Activated CD8-positive, alpha-beta memory T cell treated with anti-CD3 and anti-CD28 coated beads for 4 hours (primary cell): ENCODE measurements around the gene CLDN9.
"Not testable (repeated sequence)": the region's sequence is repeated elsewhere in the genome, so short reads cannot be mapped to it uniquely, and the experiment has no call there.

Source experiments
- DNase-seq, 2 donors: peaks; one replicate each; pipeline ENCODE4 v3.0.0-alpha.2; 2020; ENCODE audit warnings: low read depth in 2 of 2

The CLDN9 gene

GRCh38 chr16:3054965-3055733 is 42.4 kb downstream of the CLDN9 start:
- DNase-seq = no peak

- not testable (repeated sequence) for DNase-seq
Measured at GRCh38 chr16:3055734-3056115, 43.0 kb downstream of the CLDN9 start.

DNA sequence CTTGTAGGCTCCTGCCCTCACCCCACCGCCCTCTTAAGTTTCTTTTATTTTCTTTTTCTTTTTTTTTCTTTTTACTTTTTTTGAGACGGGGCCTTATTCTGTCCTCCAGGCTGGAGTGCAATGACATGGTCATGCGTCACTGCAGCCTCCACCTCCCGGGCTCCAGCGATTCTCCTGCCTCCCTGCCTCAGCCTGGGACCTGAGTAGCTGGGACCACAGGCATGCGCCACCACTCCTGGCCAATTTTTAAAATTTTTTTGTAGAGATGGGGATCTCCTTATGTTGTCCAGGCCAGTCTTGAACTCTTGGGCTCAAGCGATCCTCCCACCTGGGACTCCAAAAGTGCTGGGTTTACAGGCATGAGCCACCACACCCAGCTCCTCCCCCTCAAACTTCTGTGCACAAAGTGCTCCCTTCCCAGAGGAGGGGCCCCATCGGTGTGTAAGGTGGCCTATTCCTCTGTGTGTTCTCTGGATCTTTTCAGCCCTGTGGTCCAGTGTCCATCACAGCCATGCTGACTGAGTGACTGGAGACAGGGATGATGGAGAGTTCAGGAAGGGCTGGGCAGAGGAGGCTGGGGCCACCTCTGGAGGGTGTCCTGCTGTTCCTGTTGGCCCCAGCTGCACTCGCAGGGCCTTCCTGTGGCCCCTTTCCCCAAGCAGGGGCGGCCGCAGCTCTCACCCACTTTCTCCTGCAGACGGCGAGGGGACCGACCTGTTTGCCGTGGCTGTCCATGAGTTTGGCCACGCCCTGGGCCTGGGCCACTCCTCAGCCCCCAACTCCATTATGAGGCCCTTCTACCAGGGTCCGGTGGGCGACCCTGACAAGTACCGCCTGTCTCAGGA is 43.8 kb downstream of the CLDN9 start:
- DNase-seq = no peak

GRCh38 chr16:3057181-3058138 is 44.7 kb downstream of the CLDN9 start:
- DNase-seq = no peak

DNA sequence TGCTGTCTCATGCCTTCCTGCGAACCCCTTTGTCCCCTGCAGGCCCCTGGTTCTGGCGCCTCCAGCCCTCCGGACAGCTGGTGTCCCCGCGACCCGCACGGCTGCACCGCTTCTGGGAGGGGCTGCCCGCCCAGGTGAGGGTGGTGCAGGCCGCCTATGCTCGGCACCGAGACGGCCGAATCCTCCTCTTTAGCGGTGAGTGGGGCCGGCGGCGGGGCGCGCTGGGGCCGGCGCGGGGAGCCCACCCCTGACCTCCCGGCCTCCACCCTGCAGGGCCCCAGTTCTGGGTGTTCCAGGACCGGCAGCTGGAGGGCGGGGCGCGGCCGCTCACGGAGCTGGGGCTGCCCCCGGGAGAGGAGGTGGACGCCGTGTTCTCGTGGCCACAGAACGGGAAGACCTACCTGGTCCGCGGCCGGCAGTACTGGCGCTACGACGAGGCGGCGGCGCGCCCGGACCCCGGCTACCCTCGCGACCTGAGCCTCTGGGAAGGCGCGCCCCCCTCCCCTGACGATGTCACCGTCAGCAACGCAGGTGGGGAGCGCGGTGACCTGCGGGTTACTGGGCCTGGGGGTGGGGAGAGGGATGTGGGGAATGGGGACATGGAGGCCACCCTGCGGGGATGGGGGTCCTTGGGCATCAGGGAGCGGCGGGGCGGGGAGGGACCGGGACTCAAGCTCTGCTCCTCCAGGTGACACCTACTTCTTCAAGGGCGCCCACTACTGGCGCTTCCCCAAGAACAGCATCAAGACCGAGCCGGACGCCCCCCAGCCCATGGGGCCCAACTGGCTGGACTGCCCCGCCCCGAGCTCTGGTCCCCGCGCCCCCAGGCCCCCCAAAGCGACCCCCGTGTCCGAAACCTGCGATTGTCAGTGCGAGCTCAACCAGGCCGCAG is 45.7 kb downstream of the CLDN9 start:
- DNase-seq = no peak

DNA sequence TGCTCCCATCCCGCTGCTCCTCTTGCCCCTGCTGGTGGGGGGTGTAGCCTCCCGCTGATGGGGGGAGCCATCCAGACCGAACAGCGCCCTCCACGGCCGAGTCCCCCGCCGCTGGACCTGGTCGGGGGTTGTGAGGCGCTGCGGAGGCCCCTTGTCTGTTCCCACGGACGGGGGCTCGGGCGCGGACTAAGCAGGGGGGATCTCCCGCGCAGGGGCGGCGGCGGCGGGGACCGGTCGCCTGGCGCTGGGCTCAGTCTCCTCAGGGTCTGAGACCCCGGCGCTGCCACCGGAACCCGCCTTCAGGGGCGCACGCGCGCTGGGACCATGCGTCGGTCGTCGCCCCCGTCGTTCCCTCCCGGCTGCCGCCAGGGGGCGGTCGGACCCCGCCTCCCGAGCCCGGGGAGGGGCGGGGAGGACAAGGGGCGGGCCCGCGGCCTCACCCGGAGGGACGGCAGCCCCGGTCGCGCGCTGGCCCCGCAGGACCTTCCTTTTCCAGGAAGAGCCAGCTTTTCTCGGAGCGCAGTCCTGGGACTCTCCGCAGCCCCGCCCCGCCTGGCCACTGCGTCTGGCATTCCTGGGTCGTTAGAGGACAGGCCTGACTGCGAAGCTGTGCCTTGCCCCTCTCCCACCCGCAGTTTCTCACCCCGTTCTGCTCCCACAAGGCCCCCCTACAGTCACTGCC is 46.5 kb downstream of the CLDN9 start:
- DNase-seq = peak; percentile 66 to 74

- DNase-seq = no peak
Measured at GRCh38 chr16:3059723-3060242, 47.1 kb downstream of the CLDN9 start.

DNA sequence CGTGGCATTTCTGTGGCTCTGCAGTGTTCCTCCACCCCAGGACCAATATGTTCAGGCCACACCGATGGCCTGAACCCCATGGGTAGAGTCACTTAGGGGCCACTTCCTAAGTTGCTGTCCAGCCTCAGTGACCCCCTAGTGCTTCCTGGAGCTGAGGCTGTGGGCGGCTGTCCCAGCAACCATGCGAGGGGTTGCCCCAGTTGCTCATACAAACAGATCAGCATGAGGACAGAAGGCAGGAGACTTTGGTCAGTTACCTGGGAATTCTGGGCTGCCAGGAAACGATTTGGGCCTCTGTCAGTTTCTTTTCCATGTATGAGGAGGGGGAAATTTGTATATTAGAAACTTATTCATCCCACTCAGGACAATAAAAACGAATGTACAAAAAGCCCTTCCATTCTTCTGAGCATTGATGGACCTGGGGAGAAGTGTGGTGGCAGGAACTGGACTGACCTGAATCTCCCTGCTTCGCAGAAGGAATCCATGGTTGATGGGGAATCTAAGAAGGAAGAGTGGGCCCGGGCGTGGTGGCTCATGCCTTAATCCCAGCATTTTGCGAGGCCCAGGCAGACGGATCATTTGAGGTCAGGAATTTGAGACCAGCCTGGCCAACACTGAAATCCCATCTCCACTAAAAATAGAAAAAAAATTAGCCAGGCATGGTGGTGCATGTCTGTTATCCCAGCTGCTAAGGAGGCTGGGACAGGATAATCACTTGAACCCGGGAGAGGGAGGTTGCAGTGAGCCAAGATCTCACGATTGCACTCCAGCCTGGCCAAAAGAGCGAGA is 47.8 kb downstream of the CLDN9 start:
- DNase-seq = no peak

DNA sequence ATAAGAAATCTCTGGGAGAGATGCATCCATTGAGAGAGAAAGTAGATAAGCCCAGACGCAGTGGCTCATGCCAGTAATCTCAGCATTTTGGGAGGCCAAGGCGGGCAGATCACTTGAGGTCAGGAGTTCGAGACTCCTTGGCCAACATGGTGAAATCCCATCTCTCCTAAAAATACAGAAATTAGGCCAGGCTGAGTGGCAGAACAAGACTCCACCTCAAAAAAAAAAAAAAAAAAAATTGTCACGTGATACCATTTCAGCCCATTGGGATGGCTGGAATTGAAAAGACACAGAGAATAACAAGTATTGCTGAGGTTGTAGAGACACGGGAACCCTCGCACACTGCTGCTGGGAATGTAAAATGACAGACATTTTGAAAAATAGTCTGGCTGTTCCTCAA is 49.8 kb downstream of the CLDN9 start:
- no peak for DNase-seq

- no peak for DNase-seq
Measured at GRCh38 chr16:3063625-3064386, 51.1 kb downstream of the CLDN9 start.
